ENCODE results near the gene ZGPAT. TPM values are rescaled to one million over a fixed set of nuclear protein-coding genes. Genes with fewer than 3 reads are reported as not detected.

Gene ZGPAT
- total RNA-seq, 1 experiment from 2014 or later, result 28.3 TPM

DNA sequence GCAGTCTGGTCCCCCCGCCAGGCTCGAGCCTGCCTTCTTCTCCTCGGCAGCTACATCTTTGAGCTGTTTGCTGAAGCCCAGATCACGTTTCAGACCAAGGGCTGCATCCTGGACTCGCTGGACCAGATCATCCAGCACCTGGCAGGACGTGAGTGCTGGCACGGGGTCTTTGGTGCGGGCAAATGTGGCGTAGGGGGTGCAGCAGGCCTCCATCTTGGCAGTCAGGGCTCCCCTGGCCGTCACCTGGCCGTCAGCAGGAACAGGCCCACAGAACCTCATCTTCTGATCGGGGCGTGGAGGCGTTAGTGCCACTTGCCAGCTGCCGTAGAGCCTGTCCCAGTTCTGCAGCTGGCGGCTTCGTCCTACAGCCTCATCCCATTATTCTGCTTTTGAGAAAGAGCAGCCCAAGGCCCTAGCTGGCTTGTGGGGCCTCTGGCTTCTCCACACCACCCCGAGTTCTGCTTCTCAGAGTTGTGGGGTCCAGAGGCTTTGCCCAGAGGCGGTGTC is 28.0 kb upstream of the ZGPAT start:
- BruUV-seq (replicated peaks), result no TSS peak
- DNase-seq (ENCODE audit: low spot score), result no peak
- Histone ChIP-seq H3K36me3 (ENCODE audit: insufficient read depth, low read length, poor library complexity, severe bottlenecking) (peaks cover 3% of the 10 kb centered on the region), H3K4me3 (ENCODE audit: low read depth, low read length, poor library complexity, severe bottlenecking) (no peak overlapping the region), H3K9me3 (ENCODE audit: low read depth, low read length, poor library complexity, severe bottlenecking) (no peaks in the 10 kb centered on the region), H3K27ac (ENCODE audit: low read depth, low read length, poor library complexity, severe bottlenecking) (no peak overlapping the region), H3K4me1 (ENCODE audit: insufficient read depth, low read length, poor library complexity, severe bottlenecking) (peaks cover 8% of the 10 kb centered on the region), H3K27me3 (replicated peaks; ENCODE audit: insufficient read depth, low read depth, low read length, poor library complexity) (no peaks in the 10 kb centered on the region)
- ChIA-PET POLR2A (ENCODE audit: low non-redundant PET) (interaction anchor here (0.5 kb wide), 1 partner anchor 55 kb away, joined by 5 read pairs; no protein-coding TSS in a partner anchor), CTCF (no interaction called here)
- intact Hi-C loops (cut with micrococcal nuclease; ENCODE audit: unreplicated experiment), result no loop called here
- no peak for TF ChIP-seq EZH2 (IDR thresholded peaks at IDR 0.05; ENCODE audit: borderline replicate concordance, low read depth, low read length, poor library complexity, severe bottlenecking)
- TF ChIP-seq, protein P1, sequence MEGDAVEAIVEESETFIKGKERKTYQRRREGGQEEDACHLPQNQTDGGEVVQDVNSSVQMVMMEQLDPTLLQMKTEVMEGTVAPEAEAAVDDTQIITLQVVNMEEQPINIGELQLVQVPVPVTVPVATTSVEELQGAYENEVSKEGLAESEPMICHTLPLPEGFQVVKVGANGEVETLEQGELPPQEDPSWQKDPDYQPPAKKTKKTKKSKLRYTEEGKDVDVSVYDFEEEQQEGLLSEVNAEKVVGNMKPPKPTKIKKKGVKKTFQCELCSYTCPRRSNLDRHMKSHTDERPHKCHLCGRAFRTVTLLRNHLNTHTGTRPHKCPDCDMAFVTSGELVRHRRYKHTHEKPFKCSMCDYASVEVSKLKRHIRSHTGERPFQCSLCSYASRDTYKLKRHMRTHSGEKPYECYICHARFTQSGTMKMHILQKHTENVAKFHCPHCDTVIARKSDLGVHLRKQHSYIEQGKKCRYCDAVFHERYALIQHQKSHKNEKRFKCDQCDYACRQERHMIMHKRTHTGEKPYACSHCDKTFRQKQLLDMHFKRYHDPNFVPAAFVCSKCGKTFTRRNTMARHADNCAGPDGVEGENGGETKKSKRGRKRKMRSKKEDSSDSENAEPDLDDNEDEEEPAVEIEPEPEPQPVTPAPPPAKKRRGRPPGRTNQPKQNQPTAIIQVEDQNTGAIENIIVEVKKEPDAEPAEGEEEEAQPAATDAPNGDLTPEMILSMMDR (conservative IDR thresholded peaks at IDR 0.05; ENCODE audit: low read depth, low read length), result no peak

DNA sequence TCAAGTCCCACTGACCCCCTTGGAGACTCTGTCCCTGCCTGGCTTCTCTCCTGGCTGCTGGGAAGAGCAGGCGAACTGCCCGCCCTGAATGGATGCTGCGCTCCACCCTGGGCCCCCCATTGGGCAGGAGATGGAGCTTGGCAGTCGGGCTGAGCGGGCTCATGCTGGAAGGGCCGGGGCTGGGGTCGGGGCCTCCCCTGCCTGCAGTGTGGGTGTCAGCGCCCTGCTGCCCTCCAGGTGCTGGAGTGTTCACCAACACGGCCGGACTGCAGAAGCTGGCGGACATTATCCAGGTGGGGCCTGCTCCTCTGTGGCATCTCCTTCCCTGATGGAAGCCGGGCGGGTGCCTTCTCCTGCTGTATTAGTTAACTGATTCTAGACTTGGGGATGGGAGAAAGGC is 27.4 kb upstream of the ZGPAT start:
- ChIA-PET POLR2A (ENCODE audit: low non-redundant PET) (no interaction called here), CTCF (no interaction called here)

DNA sequence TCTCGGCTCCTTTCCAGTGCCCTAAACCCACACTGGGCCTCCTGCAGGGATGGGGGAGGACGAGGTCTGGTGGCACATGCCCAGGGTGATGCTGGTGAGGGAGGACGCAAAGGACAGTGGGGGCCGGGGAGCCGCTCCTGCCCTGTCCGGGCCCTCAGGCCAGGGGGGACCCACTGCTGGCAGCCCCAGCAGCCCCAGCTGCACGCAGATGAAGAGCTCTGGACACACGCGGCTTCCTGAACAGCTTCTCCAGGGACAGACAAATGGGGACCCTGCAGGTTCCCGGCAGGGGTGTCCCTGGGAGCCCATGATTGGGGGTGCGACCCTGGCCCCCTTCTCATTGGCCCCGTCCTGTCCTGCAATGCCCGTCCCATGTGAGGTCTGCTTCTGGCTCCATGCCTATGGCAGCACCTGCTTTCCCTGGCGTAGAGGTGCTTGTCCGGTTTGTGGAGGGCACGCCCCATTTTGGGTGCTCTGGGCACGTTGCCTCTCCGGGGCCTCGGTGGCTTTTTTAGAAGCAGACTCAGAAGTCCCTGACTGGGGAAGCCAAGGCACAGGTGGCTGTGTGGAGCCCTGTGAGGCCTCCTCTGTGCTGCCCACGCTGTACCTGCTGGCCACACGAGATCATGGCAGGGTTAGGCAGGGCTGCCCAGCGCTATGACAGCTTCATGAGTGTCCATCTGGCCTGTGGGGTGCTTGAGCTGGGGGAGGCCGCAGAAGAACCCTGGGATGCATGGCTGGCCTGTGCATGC is 26.8 kb upstream of the ZGPAT start:
- no TSS peak for BruUV-seq (replicated peaks)
- Histone ChIP-seq H3K27ac (ENCODE audit: low read depth, low read length, poor library complexity, severe bottlenecking) (no peak overlapping the region), H3K27me3 (replicated peaks; ENCODE audit: insufficient read depth, low read depth, low read length, poor library complexity) (no peaks in the 10 kb centered on the region), H3K4me1 (ENCODE audit: insufficient read depth, low read length, poor library complexity, severe bottlenecking) (peaks cover 8% of the 10 kb centered on the region), H3K4me3 (ENCODE audit: low read depth, low read length, poor library complexity, severe bottlenecking) (no peak overlapping the region), H3K36me3 (ENCODE audit: insufficient read depth, low read length, poor library complexity, severe bottlenecking) (peaks cover 3% of the 10 kb centered on the region), H3K9me3 (ENCODE audit: low read depth, low read length, poor library complexity, severe bottlenecking) (no peaks in the 10 kb centered on the region)
- ChIA-PET POLR2A (ENCODE audit: low non-redundant PET) (no interaction called here), CTCF (no interaction called here)
- intact Hi-C loops (cut with micrococcal nuclease; ENCODE audit: unreplicated experiment), result no loop called here
- TF ChIP-seq EZH2 (IDR thresholded peaks at IDR 0.05; ENCODE audit: borderline replicate concordance, low read depth, low read length, poor library complexity, severe bottlenecking), result no peak
- TF ChIP-seq, protein P1 (conservative IDR thresholded peaks at IDR 0.05; ENCODE audit: low read depth, low read length), result no peak
- no peak for DNase-seq (ENCODE audit: low spot score)

More for the DNA sequence above, 27.4 kb upstream of the ZGPAT start:
- no peak for DNase-seq (ENCODE audit: low spot score)
- H3K27me3 ChIP-seq (replicated peaks; ENCODE audit: insufficient read depth, low read depth, low read length, poor library complexity), result no peaks in the 10 kb centered on the region
- BruUV-seq (replicated peaks), result no TSS peak
- H3K4me1 ChIP-seq (ENCODE audit: insufficient read depth, low read length, poor library complexity, severe bottlenecking), result peaks cover 8% of the 10 kb centered on the region
- no peak overlapping the region for H3K4me3 ChIP-seq (ENCODE audit: low read depth, low read length, poor library complexity, severe bottlenecking)
- H3K9me3 ChIP-seq (ENCODE audit: low read depth, low read length, poor library complexity, severe bottlenecking), result no peaks in the 10 kb centered on the region
- intact Hi-C loops (cut with micrococcal nuclease; ENCODE audit: unreplicated experiment), result no loop called here
- TF ChIP-seq EZH2 (IDR thresholded peaks at IDR 0.05; ENCODE audit: borderline replicate concordance, low read depth, low read length, poor library complexity, severe bottlenecking), result no peak
- TF ChIP-seq, protein P1 (conservative IDR thresholded peaks at IDR 0.05; ENCODE audit: low read depth, low read length), result no peak
- H3K27ac ChIP-seq (ENCODE audit: low read depth, low read length, poor library complexity, severe bottlenecking), result no peak overlapping the region
- H3K36me3 ChIP-seq (ENCODE audit: insufficient read depth, low read length, poor library complexity, severe bottlenecking), result peaks cover 3% of the 10 kb centered on the region
